Activated CD8-positive, alpha-beta memory T cell treated with anti-CD3 and anti-CD28 coated beads, Interleukin-2, amount 50 U/mL, for 24 hours (primary cell): ENCODE data around the gene BPIFB2.

Experiments used
- DNase-seq: peaks from one replicate; pipeline ENCODE4 v3.0.0-alpha.2; 2020; ENCODE audit errors: extremely low read depth

BPIFB2 gene

GRCh38 chr20:33020278-33021161 lies 13.0 kb downstream of the BPIFB2 start:
- DNase-seq = no peak

GRCh38 chr20:33021879-33022278 lies 14.4 kb downstream of the BPIFB2 start:
- no peak for DNase-seq

DNA sequence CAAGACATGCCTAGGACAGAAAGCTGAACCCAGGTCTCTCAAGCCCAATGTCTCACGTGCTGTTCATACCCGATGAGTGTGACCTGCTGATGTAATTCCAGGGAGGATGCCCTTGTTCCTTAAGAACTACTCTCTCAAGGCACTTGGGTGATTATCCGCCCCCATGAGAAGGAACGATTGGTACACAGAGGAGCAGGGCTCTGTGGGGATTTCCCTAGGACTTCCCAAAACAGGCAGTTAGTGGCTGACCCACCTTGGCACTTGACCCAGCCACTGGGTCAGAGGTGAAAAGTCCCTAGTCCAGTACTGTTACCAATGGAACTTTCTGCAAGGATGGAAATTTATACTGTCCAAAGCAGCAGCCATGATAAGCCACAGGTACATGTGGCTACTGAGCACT lies 14.8 kb downstream of the BPIFB2 start:
- no peak for DNase-seq

- DNase-seq = no peak
Measured at GRCh38 chr20:33022694-33023438, 15.4 kb downstream of the BPIFB2 start.

DNA sequence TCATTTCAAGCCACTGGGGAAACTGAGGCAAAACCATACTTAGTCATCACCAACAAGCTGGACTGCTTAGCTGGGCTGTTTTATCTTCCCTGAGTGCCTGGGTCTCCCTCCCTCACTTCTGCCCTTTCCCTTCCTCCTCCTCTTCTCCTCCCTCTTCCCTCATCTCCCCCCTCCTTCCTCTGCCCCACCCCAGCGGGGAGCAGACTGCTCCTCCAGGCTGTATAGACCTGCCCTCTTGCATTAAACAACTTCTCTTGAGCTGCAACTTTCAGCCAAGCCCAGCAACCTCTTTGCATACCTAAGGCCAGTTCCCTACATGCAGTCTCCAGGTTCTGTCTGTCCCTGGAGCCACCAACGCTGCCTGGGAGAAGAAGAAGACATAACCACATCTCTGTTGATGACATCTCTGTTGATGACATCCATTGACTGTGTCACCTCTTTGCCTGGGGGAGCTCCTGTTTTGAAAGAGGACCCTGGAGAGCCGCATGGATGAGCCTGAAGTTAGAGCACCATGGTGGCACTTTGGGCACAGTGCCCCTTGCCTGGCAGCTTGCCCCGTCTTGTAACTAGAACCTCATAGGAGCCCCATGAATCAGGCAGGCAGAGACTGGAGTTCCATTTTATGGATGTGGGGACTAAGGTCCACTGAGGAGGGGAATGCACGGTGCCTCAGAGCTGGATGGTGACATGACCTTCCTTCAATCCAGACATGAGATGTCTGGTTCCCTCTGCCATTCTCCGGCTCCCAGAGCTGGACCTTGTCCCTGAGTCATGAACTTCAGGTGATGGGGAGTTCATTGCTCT lies 16.1 kb downstream of the BPIFB2 start:
- DNase-seq = no peak

- no peak for DNase-seq
Measured at GRCh38 chr20:33024243-33024560, 16.7 kb downstream of the BPIFB2 start.

DNA sequence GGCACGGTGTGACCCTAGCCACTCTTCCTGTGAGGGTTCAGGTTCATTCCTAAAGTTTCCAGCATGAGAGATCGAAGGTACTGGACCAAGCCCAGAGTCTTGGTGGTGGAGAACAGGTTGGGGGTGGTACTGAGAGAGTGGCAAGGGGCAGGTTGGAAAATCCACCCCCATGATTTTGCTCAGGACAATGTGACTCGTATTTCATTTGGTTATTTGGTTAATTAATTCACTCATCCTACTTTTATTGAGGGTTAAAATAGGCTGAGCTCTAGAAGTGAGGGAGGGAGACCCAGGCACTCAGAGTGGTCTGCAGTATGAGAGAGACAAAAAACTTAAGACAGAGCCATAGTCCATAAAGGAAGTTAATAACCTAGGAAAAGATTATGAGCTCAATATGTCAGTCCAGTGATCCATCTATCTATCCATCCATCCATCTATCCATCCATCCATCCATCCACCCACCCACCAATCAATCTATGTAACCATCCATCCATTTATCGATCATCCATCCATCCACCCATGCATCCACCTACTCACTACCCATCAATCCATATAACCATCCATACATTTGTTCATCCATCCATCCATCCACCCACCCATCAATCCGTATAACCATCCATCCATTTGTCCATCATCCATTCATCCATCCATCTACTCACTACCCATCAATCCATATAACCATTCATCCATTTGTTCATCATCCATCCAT lies 17.3 kb downstream of the BPIFB2 start:
- no peak for DNase-seq

DNA sequence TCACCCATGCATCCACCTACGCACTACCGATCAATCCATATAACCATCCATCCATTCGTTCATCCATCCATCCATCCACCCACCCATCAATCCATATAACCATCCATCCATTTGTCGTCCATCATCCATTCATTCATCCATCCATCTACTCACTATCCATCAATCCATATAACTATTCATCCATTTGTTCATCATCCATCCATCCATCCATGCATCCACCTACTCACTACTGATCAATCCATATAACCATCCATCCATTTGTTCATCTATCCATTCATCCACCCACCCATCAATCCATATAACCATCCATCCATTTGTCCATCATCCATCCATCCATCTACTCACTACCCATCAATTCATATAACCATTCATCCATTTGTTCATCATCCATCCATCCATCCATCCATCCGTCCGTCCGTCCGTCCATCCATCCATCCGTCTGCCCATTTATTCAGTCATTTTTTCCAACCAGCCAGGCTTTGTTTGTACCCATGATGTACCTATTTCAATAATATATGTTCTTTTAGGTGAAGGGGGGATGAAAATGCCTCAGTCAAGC lies 17.9 kb downstream of the BPIFB2 start:
- DNase-seq = no peak

DNA sequence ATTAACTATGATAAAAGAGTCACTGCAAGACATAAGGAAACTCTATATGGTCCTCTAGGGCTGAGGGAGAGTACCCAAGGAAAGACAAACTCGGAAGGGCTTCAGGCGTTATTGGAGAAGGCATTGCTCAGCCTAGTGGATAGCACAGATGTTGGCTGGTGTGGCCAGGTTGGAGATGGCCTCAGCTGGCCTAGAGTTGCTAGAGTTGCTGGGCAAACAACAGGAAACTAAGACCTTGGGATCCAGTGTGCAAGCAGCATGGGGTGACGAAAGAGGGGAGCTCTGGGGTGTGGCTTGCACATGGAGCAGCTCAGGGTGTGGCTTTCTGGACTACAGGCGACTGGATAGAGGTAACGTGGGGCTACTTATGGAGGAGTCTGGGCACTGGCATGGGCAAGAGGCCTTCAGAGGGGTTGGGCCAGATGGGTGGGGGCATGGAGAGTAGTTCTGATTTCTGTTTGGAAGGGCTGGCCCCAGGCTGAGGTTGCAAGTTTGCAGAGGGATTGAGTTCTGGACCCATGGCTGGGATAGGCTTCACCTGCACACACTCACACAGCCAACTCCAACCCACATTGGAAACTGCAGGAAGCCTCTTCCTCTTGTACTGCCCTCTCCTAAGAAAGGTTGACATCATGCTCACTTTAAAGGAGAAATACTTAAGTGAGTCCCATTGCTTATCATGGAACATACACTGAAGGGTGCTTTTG lies 18.7 kb downstream of the BPIFB2 start:
- no peak for DNase-seq

GRCh38 chr20:33026779-33027759 lies 19.6 kb downstream of the BPIFB2 start:
- no peak for DNase-seq

GRCh38 chr20:33027769-33028751 lies 20.6 kb downstream of the BPIFB2 start:
- DNase-seq = no peak

- no peak for DNase-seq
Measured at GRCh38 chr20:33028875-33029274, 21.4 kb downstream of the BPIFB2 start.

DNA sequence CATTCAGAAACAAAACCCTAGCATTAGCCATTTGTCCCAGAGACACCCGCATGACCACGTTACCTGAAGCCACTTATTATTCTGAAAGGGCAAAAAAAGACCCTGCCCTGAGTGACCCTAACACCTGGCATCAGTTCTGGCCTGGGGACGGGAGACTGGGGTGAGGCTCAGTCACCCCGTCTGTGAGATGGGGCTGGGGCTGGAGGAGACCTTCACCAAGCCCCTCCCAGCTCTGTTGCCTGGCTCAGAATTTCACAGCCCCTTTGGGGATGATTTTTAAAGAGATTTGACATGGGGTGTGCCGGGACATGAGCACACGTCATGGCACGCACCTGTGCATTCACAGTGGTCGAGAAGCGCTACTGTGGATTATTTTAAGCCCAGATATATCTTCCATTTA lies 22.6 kb downstream of the BPIFB2 start:
- DNase-seq = no peak

GRCh38 chr20:33030569-33030968 lies 23.1 kb downstream of the BPIFB2 start:
- no peak for DNase-seq

- no peak for DNase-seq
Measured at GRCh38 chr20:33031531-33031930, 24.0 kb downstream of the BPIFB2 start, which contains the start of gene BPIFB6. Gene BPIFB6 (plus strand): TSS chr20:33031648. CDS start chr20:33031648, 0 bp downstream.

GRCh38 chr20:33032555-33032954 lies 25.1 kb downstream of the BPIFB2 start:
- DNase-seq = no peak

- no peak for DNase-seq
Measured at GRCh38 chr20:33033381-33033780, 25.9 kb downstream of the BPIFB2 start.

- no peak for DNase-seq
Measured at GRCh38 chr20:33034115-33034514, 26.6 kb downstream of the BPIFB2 start.
